HepG2 (cell line): Measurements from ENCODE around the gene CD44. TPM values are rescaled to one million over a fixed set of nuclear protein-coding genes. Genes with fewer than 3 reads are reported as not detected.

Source experiments
- ATAC-seq: fragments of 200-7000 bp; cut with Tn5 transposase; 3 replicates; pipeline ENCODE4 v1.9.1; 2020; ENCODE audit warnings: mild to moderate bottlenecking, moderate library complexity
- BruUV-seq: library from RNA; stranded (reverse); fragments of 400-500 nt; replicated peaks from 2 replicates; lab custom pipeline; 2021; lab: Mats Ljungman, UMichigan
- CTCF ChIA-PET: fragments of 300-600 bp; formaldehyde crosslinking; extraction: SDS; loops from one replicate; lab custom pipeline; 2021; ENCODE audit warnings: low total read pairs, inconsistent platforms, low intra/inter-chr PET ratio; lab: Yijun Ruan, JAX
- POLR2A ChIA-PET: fragments of 350-600 bp; sonication (Branson Sonifier 250); formaldehyde crosslinking; loops from one replicate; lab custom pipeline; 2020; ENCODE audit warnings: antibody characterized with exemption, inconsistent platforms; lab: Yijun Ruan, JAX
- DNase-seq: peaks from one replicate; pipeline ENCODE4 v3.0.0-alpha.2; 2015; ENCODE audit warnings: low spot score
- FAIRE-seq: peaks from 3 replicates; lab custom pipeline; 2011; peaks lifted over from hg19 to GRCh38; lab: Jason Lieb, UNC
- H2AFZ ChIP-seq: one replicate; pipeline ENCODE4 v1.6.1; 2011; ENCODE audit warnings: low read length, inconsistent platforms
- H3K27ac ChIP-seq: fragments of 300-600 bp; 3 replicates; pipeline ENCODE4 v1.8.0; 2011; ENCODE audit warnings: mixed run types, mild to moderate bottlenecking, mixed read lengths, low read length, inconsistent platforms; ENCODE audit not compliant: insufficient read depth; ENCODE audit errors: extremely low read length
- H3K27me3 ChIP-seq, 2 experiments: fragments of 200-600 bp in 1 of 2; 2 replicates in 1 of 2; 3 replicates in 1 of 2; pipeline versions ENCODE4 v1.6.0 to v1.8.0; 2011; ENCODE audit warnings: low read length in 2 of 2, mild to moderate bottlenecking in 2 of 2, moderate library complexity in 2 of 2, inconsistent platforms in 1 of 2; ENCODE audit not compliant: insufficient read depth in 2 of 2, control insufficient read depth in 1 of 2
- H3K36me3 ChIP-seq, 2 experiments: fragments of 200-600 bp in 1 of 2; replicated peaks in 1 of 2; 2 replicates in 1 of 2; 3 replicates in 1 of 2; pipeline versions ENCODE4 v1.5.1 to v1.8.0; 2011; ENCODE audit warnings: low read length in 2 of 2, inconsistent platforms in 1 of 2; ENCODE audit not compliant: insufficient read depth in 2 of 2, control insufficient read depth in 1 of 2
- H3K4me1 ChIP-seq: 2 replicates; pipeline ENCODE4 v1.5.1; 2012; ENCODE audit warnings: low read length, inconsistent platforms; ENCODE audit not compliant: insufficient read depth
- H3K4me2 ChIP-seq: 2 replicates; pipeline ENCODE4 v1.6.0; 2011; ENCODE audit warnings: low read depth, low read length, inconsistent platforms
- H3K4me3 ChIP-seq, 3 experiments: fragments of 200-600 bp in 1 of 3; sonication (generic), shearing (Covaris generic) in 1 of 3; replicated peaks in 1 of 3; 2 replicates each; pipeline ENCODE4 v1.5.1; 2011 to 2016; ENCODE audit warnings: low read length in 3 of 3, inconsistent platforms in 2 of 3, low read depth in 2 of 3, mild to moderate bottlenecking in 2 of 3, control low read depth in 1 of 3, mixed read lengths in 1 of 3; ENCODE audit not compliant: insufficient read depth in 1 of 3
- H3K79me2 ChIP-seq: one replicate; pipeline ENCODE4 v1.6.1; 2011; ENCODE audit warnings: low read length, inconsistent platforms; ENCODE audit not compliant: insufficient read depth
- H3K9ac ChIP-seq: 2 replicates; pipeline ENCODE4 v1.6.0; 2011; ENCODE audit warnings: mild to moderate bottlenecking, low read depth, low read length, inconsistent platforms; ENCODE audit not compliant: insufficient read depth
- H3K9me3 ChIP-seq: 2 replicates; pipeline ENCODE4 v1.5.1; 2012; ENCODE audit warnings: mild to moderate bottlenecking, low read length
- H4K20me1 ChIP-seq: 2 replicates; pipeline ENCODE4 v1.6.0; 2011; ENCODE audit warnings: inconsistent platforms, mild to moderate bottlenecking, low read length, moderate library complexity; ENCODE audit not compliant: insufficient read depth
- CHCHD3 ChIP-seq: sonication (generic); formaldehyde crosslinking; IDR thresholded peaks from 2 replicates; pipeline ENCODE4 v1.8.0; 2022; ENCODE audit warnings: mild to moderate bottlenecking, missing genetic modification reagents, moderate library complexity
- KAT7 ChIP-seq: IDR thresholded peaks from 2 replicates; pipeline ENCODE4 v1.6.1; 2018; ENCODE audit warnings: borderline replicate concordance, missing compliant biosample characterization
- KLF16 ChIP-seq, 2 experiments: sonication (generic) in 1 of 2; formaldehyde crosslinking in 1 of 2; IDR thresholded peaks; 2 replicates each; pipeline versions ENCODE4 v1.6.1 to v1.8.0; 2016 to 2023; ENCODE audit warnings: missing genetic modification reagents in 2 of 2, missing compliant biosample characterization in 1 of 2
- WGBS: methylation state at CpG from one replicate; pipeline ENCODE4 v1.1.6; 2017; ENCODE audit warnings: low lambda C conversion rate; 5-methylcytosine and 5-hydroxymethylcytosine counted together
- in situ Hi-C: cut with HindIII; loops from 2 replicates; pipeline ENCODE4 v1.10.0; 2017; ENCODE audit warnings: low pct_unique_long_range_greater_than_20kb; ENCODE audit not compliant: extremely low pct_ligation_motif_present
- intact Hi-C: fragments of 100-400 bp; cut with micrococcal nuclease; formaldehyde crosslinking; loops from one replicate; pipeline ENCODE4 v1.10.0; 2022; ENCODE audit not compliant: unreplicated experiment
- polyA plus RNA-seq, 8 experiments: library from polyadenylated mRNA; depleted of rRNA in 3 of 8; stranded (reverse) in 7 of 8; unstranded in 1 of 8; fragments of >200 nt; fragmentation: Illumina TruSeq in 4 of 8; extraction: Trizol in 4 of 8; gene quantifications; 2 replicates each; pipeline versions ENCODE4 v1.2.1 to v1.2.3, GENCODE V29; 2011 to 2016; ENCODE audit warnings: low read depth in 4 of 8, missing spikeins in 1 of 8, mixed read lengths in 1 of 8; ENCODE audit not compliant: insufficient read depth in 1 of 8
- total RNA-seq, 5 experiments: library from RNA; depleted of rRNA; stranded (reverse); fragments of >200 nt; fragmentation: Illumina TruSeq; extraction: Trizol; gene quantifications; 2 replicates each; pipeline ENCODE4 v1.2.3, GENCODE V29; 2016; ENCODE audit warnings: low read depth in 1 of 5
- TF ChIP-seq, protein P1 (sequence below): sonication (generic); formaldehyde crosslinking; conservative IDR thresholded peaks from 2 replicates; pipeline ENCODE4 v1.8.1; 2023; ENCODE audit warnings: missing genetic modification reagents
- TF ChIP-seq, protein P2 (sequence below): sonication (generic); formaldehyde crosslinking; IDR thresholded peaks from 2 replicates; pipeline ENCODE4 v1.5.0; 2020; ENCODE audit warnings: mild to moderate bottlenecking, missing genetic modification reagents, borderline replicate concordance
- TF ChIP-seq, protein P3 (sequence below): IDR thresholded peaks from 2 replicates; pipeline ENCODE4 v1.6.1; 2016; ENCODE audit warnings: missing biosample characterization, missing genetic modification reagents, low read depth

Gene CD44
- total and polyA plus RNA-seq, 2 of the 13 experiments (the other 11 are each of a cell fraction or from before 2014, with no cell fraction given): 0.02 to 0.11 TPM

DNA sequence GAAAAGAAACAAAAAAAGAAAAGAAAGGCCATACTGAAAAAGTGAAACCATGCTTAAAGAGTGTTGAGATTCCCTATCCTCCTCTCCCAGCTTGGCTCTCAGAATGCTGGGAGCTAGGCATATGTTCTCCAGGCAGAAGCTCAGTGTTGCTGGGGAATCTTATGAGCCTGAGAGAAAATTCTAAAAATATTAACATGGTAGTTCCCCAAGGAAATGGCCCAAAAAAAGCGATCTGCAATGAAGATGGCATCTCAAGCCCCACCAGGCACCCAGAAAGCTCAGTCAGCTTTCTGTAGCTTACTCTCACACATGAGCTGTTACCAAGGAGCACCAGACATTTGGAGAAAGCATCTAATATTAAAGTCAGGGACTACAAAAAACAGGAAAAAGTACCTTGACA is 94.5 kb downstream of the CD44 start:
- H4K20me1 ChIP-seq: no peaks in the 10 kb centered on the region
- peaks cover 0 to 3% of the 10 kb centered on the region in 2 experiments; a peak in 1 of 5 replicates for H3K27me3 ChIP-seq
- BruUV-seq: no TSS peak
- no peak overlapping the region for H3K27ac ChIP-seq
- TF ChIP-seq, protein P1, sequence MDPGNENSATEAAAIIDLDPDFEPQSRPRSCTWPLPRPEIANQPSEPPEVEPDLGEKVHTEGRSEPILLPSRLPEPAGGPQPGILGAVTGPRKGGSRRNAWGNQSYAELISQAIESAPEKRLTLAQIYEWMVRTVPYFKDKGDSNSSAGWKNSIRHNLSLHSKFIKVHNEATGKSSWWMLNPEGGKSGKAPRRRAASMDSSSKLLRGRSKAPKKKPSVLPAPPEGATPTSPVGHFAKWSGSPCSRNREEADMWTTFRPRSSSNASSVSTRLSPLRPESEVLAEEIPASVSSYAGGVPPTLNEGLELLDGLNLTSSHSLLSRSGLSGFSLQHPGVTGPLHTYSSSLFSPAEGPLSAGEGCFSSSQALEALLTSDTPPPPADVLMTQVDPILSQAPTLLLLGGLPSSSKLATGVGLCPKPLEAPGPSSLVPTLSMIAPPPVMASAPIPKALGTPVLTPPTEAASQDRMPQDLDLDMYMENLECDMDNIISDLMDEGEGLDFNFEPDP (CRISPR knock-in tag): no peak
- TF ChIP-seq, all 625 proteins: peak for 0
- Histone ChIP-seq H3K36me3 (no peaks in the 10 kb centered on the region), H3K79me2 (no peaks in the 10 kb centered on the region), H3K4me1 (peaks cover 36% of the 10 kb centered on the region; the same call in 1 of the 2 replicates), H3K4me2 (no peak overlapping the region; the same call in 1 of the 2 replicates), H3K9ac (no peak overlapping the region), H3K4me3 (no peak overlapping the region), H3K9me3 (no peaks in the 10 kb centered on the region), H2AFZ (no peak overlapping the region)
- ChIA-PET POLR2A (no interaction called here), CTCF (no interaction called here)
- in situ Hi-C loops (no loop called here), intact Hi-C loops (no loop called here)
- FAIRE-seq (no peak), ATAC-seq (no peak), DNase-seq (no peak)
- 43% methylated on average over 1 of the region's 1 CpG for WGBS

DNA sequence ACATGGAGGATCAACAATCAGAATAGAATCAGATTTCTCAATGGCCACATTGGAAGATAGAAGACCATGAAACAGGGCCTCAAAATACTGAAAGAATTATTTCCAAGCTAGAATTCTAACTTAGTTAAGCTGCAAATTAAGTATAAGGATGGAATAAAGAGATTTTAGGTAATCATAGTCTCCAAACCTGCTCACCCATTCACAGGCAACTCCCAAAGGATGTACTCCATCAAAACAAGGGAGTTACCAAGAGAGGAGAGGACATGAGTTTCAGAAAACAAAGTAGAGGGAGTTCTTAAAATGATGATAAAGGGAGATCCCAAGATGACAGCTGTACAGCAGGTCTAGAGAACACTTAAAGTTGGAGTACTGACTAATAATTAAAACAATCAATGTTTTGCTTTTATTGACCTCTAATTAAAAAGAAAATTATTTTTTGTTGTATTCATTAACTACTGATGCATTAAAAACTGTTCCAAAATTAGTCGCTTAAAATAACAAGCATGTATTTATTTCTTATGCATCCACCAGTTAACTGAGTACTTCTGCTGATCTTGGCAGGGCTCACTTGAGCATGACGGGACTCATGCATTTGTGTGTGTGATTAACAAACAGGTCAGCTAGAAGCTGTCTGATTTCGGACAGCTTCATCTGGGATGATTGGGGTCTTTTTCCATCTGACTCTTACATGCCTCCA is 95.6 kb downstream of the CD44 start:
- Histone ChIP-seq H3K4me3 (no peak overlapping the region), H3K79me2 (no peaks in the 10 kb centered on the region), H3K9me3 (no peaks in the 10 kb centered on the region), H3K27ac (no peak overlapping the region), H3K9ac (no peak overlapping the region), H3K36me3 (no peaks in the 10 kb centered on the region), H3K27me3 (peaks cover 0 to 3% of the 10 kb centered on the region in 2 experiments; a peak in 1 of 5 replicates), H3K4me2 (no peak overlapping the region), H2AFZ (no peak overlapping the region), H3K4me1 (peaks cover 36% of the 10 kb centered on the region; the same call in 1 of the 2 replicates), H4K20me1 (no peaks in the 10 kb centered on the region)
- intact Hi-C loops (no loop called here), in situ Hi-C loops (loop anchor here (5.0 kb wide), 1 partner anchor 307 kb away; no protein-coding TSS in a partner anchor)
- BruUV-seq: no TSS peak
- WGBS: 58% methylated on average over 3 of the region's 3 CpGs
- CTCF ChIA-PET: no interaction called here
- FAIRE-seq (no peak), ATAC-seq (no peak), DNase-seq (no peak)
- POLR2A ChIA-PET: no interaction called here
- TF ChIP-seq, protein P2, sequence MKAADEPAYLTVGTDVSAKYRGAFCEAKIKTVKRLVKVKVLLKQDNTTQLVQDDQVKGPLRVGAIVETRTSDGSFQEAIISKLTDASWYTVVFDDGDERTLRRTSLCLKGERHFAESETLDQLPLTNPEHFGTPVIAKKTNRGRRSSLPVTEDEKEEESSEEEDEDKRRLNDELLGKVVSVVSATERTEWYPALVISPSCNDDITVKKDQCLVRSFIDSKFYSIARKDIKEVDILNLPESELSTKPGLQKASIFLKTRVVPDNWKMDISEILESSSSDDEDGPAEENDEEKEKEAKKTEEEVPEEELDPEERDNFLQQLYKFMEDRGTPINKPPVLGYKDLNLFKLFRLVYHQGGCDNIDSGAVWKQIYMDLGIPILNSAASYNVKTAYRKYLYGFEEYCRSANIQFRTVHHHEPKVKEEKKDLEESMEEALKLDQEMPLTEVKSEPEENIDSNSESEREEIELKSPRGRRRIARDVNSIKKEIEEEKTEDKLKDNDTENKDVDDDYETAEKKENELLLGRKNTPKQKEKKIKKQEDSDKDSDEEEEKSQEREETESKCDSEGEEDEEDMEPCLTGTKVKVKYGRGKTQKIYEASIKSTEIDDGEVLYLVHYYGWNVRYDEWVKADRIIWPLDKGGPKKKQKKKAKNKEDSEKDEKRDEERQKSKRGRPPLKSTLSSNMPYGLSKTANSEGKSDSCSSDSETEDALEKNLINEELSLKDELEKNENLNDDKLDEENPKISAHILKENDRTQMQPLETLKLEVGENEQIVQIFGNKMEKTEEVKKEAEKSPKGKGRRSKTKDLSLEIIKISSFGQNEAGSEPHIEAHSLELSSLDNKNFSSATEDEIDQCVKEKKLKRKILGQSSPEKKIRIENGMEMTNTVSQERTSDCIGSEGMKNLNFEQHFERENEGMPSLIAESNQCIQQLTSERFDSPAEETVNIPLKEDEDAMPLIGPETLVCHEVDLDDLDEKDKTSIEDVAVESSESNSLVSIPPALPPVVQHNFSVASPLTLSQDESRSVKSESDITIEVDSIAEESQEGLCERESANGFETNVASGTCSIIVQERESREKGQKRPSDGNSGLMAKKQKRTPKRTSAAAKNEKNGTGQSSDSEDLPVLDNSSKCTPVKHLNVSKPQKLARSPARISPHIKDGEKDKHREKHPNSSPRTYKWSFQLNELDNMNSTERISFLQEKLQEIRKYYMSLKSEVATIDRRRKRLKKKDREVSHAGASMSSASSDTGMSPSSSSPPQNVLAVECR (CRISPR knock-in tag): no peak
- TF ChIP-seq, protein P3, sequence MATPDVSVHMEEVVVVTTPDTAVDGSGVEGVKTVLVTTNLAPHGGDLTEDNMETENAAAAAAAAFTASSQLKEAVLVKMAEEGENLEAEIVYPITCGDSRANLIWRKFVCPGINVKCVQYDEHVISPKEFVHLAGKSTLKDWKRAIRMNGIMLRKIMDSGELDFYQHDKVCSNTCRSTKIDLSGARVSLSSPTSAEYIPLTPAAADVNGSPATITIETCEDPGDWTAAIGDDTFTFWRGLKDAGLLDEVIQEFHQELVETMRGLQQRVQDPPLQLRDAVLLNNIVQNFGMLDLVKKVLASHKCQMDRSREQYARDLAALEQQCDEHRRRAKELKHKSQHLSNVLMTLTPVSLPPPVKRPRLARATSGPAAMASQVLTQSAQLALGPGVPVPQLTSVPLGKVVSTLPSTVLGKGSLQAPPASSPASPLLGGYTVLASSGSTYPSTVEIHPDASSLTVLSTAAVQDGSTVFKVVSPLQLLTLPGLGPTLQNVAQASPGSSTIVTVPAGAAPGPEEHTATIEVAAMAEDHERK: no peak
- TF ChIP-seq KAT7 (CRISPR knock-in tag): no peak
- TF ChIP-seq CHCHD3: no peak
- TF ChIP-seq KLF16 (CRISPR knock-in tag; IDR thresholded peaks at IDR 0.05): no peak
